Spleen (tissue), 11 donors: ENCODE data around the gene NLK. TPM values are rescaled to one million over a fixed set of nuclear protein-coding genes. Genes with fewer than 3 reads are reported as not detected.

ENCODE experiments used
- DNase-seq: peaks from one replicate; pipeline ENCODE4 v3.0.0-alpha.2; 2020
- H3K27ac ChIP-seq, 8 donors: fragments of 200-600 bp; sonication (generic) in 7 of 8; 1 replicate in 4 of 8; 2 replicates in 4 of 8; pipeline versions ENCODE4 v1.5.0 to v1.8.0; 2016 to 2021; ENCODE audit warnings: inconsistent platforms in 4 of 8, mild to moderate bottlenecking in 4 of 8, moderate library complexity in 1 of 8
- H3K27me3 ChIP-seq, 7 donors: fragments of 200-600 bp; sonication (generic) in 6 of 7; replicated peaks in 1 of 7; 1 replicate in 4 of 7; 2 replicates in 3 of 7; pipeline versions ENCODE4 v1.5.0 to v1.8.0; 2016 to 2021; ENCODE audit warnings: inconsistent platforms in 3 of 7, mild to moderate bottlenecking in 1 of 7
- H3K36me3 ChIP-seq, 6 donors: fragments of 200-600 bp; sonication (generic) in 5 of 6; 1 replicate in 4 of 6; 2 replicates in 2 of 6; pipeline versions ENCODE4 v1.5.0 to v1.8.0; 2016 to 2021; ENCODE audit warnings: inconsistent platforms in 2 of 6
- H3K4me1 ChIP-seq, 6 donors: fragments of 200-600 bp; sonication (generic) in 5 of 6; 1 replicate in 3 of 6; 2 replicates in 3 of 6; pipeline versions ENCODE4 v1.5.0 to v1.8.0; 2016 to 2021; ENCODE audit warnings: inconsistent platforms in 3 of 6
- H3K4me3 ChIP-seq, 8 donors: fragments of 200-600 bp; sonication (generic) in 7 of 8; 1 replicate in 4 of 8; 2 replicates in 4 of 8; pipeline versions ENCODE4 v1.5.0 to v1.8.0; 2016 to 2021; ENCODE audit warnings: inconsistent platforms in 4 of 8, mild to moderate bottlenecking in 4 of 8, moderate library complexity in 2 of 8
- H3K9me3 ChIP-seq, 8 donors: fragments of 200-600 bp; sonication (generic) in 7 of 8; 1 replicate in 4 of 8; 2 replicates in 4 of 8; pipeline versions ENCODE4 v1.5.0 to v1.8.0; 2016 to 2021; ENCODE audit warnings: inconsistent platforms in 4 of 8
- CTCF ChIP-seq, 11 experiments: fragments of 200-600 bp in 7 of 11; fragments of 450-650 bp in 4 of 11; sonication (generic) in 4 of 11; IDR thresholded peaks in 8 of 11; conservative IDR thresholded peaks in 3 of 11; 1 replicate in 7 of 11; 2 replicates in 4 of 11; pipeline versions ENCODE4 v1.4.0 to v1.8.0; 2016 to 2021; ENCODE audit warnings: antibody characterized with exemption in 11 of 11, inconsistent platforms in 4 of 11, mild to moderate bottlenecking in 1 of 11
- POLR2A ChIP-seq, 3 donors: fragments of 450-650 bp; IDR thresholded peaks; one replicate each; pipeline ENCODE4 v1.5.1; 2017; ENCODE audit warnings: antibody characterized with exemption in 3 of 3, mild to moderate bottlenecking in 1 of 3
- POLR2AphosphoS5 ChIP-seq, 3 donors: sonication (generic); formaldehyde crosslinking; IDR thresholded peaks; one replicate each; pipeline ENCODE4 v1.5.1; 2017; ENCODE audit warnings: antibody characterized with exemption in 3 of 3
- WGBS, 5 donors: extraction: QIAGEN DNeasy Blood & Tissue Kit in 3 of 5; methylation state at CpG; one replicate each; pipeline versions ENCODE4 v1.1.5 to v1.1.7; 2013 to 2018; 5-methylcytosine and 5-hydroxymethylcytosine counted together
- intact Hi-C: fragments of 100-400 bp; cut with DNase I; formaldehyde crosslinking; loops from one replicate; pipeline ENCODE4 v1.15.0; 2023; ENCODE audit warnings: low total_unique reads
- polyA plus RNA-seq, 3 donors: library from polyadenylated mRNA; stranded (reverse); fragments of 200-250 nt; gene quantifications; one replicate each; pipeline ENCODE4 v1.2.1, GENCODE V29; 2013
- total RNA-seq, 7 donors: library from RNA; depleted of rRNA in 3 of 7; stranded (reverse); fragments of >200 nt in 3 of 7; fragmentation: NEBNext Ultra II Directional in 4 of 7; extraction: Animal tissue kit (Norgen Biotek cat#: 25700) in 4 of 7; gene quantifications; one replicate each; pipeline versions ENCODE4 v1.1.0 to v1.2.1, GENCODE V29; 2016 to 2021
- donor health status: healthy with polysubstance abuse.
- donor health status: DM: no; HTN: no; CAD: no; lungs with moderate emphysema.
- donor health status: DM: no; HTN: no; CAD: no.
- donor health status: Bipolar disorder and iron deficiency.
- donor health status: healthy.
- donor health status: DM: no; HTN: no; CAD: no.
- donor health status: DM: yes; HTN: yes; CAD: no.

NLK gene
- total and polyA plus RNA-seq, 10 donors: 12.6 to 49.4 (median 34.3) TPM

- H3K27ac ChIP-seq: no peak overlapping the region
- 0 to 56% (median 39%) methylated on average over 1 of the region's 1 CpG for WGBS, 5 donors
- H3K4me1 ChIP-seq: no peaks in the 10 kb centered on the region
- H3K27me3 ChIP-seq: peaks cover 0 to 13% (median 0%) of the 10 kb centered on the region in 7 donors
- intact Hi-C loops: no loop called here
- no peaks in the 10 kb centered on the region for H3K9me3 ChIP-seq
- DNase-seq: no peak
- TF ChIP-seq POLR2AphosphoS5 (IDR thresholded peaks at IDR 0.05) (no peak), CTCF (IDR thresholded peaks at IDR 0.05 in 8 of 11, conservative IDR thresholded peaks at IDR 0.05 in 3 of 11) (no peak), POLR2A (IDR thresholded peaks at IDR 0.05) (no peak)
- no peak overlapping the region for H3K4me3 ChIP-seq
- no peaks in the 10 kb centered on the region for H3K36me3 ChIP-seq
Observed at GRCh38 chr17:27995554-27995953, 46.9 kb upstream of the NLK start.

- Histone ChIP-seq H3K27ac (no peak overlapping the region), H3K4me1 (no peaks in the 10 kb centered on the region), H3K4me3 (no peak overlapping the region), H3K36me3 (no peaks in the 10 kb centered on the region), H3K9me3 (no peaks in the 10 kb centered on the region), H3K27me3 (peaks cover 0 to 13% (median 0%) of the 10 kb centered on the region in 7 donors)
- WGBS, 5 donors: 66 to 73% (median 71%) methylated on average over 12 of the region's 12 CpGs
- intact Hi-C loops: no loop called here
- TF ChIP-seq POLR2AphosphoS5 (IDR thresholded peaks at IDR 0.05): no peak
- TF ChIP-seq CTCF (IDR thresholded peaks at IDR 0.05 in 8 of 11, conservative IDR thresholded peaks at IDR 0.05 in 3 of 11): no peak
- TF ChIP-seq POLR2A (IDR thresholded peaks at IDR 0.05): no peak
- DNase-seq: no peak
Observed at GRCh38 chr17:27996202-27997043, 46.1 kb upstream of the NLK start.

DNA sequence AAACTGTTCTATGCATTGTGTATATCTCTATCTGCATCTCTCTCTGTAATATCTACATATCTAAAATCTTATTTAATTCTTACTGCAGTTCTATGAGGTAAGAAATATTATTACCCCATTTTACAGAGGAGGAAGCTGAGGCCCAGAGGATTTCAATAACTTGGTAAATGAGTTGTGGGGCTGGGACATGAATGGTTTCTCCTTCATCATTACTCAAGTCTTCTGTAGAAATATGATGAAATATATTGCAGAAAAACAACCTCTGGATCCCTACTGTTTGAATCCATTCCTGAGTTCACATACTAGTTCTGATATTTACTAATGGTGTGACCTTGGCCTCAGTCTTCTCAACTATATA, 45.5 kb upstream of the NLK start:
- Histone ChIP-seq H3K9me3 (no peaks in the 10 kb centered on the region), H3K4me3 (no peak overlapping the region), H3K4me1 (no peaks in the 10 kb centered on the region), H3K36me3 (no peaks in the 10 kb centered on the region), H3K27ac (no peak overlapping the region), H3K27me3 (peaks cover 0 to 13% (median 0%) of the 10 kb centered on the region in 7 donors)
- no peak for DNase-seq
- intact Hi-C loops: no loop called here
- TF ChIP-seq POLR2AphosphoS5 (IDR thresholded peaks at IDR 0.05) (no peak), CTCF (IDR thresholded peaks at IDR 0.05 in 8 of 11, conservative IDR thresholded peaks at IDR 0.05 in 3 of 11) (no peak), POLR2A (IDR thresholded peaks at IDR 0.05) (no peak)

DNA sequence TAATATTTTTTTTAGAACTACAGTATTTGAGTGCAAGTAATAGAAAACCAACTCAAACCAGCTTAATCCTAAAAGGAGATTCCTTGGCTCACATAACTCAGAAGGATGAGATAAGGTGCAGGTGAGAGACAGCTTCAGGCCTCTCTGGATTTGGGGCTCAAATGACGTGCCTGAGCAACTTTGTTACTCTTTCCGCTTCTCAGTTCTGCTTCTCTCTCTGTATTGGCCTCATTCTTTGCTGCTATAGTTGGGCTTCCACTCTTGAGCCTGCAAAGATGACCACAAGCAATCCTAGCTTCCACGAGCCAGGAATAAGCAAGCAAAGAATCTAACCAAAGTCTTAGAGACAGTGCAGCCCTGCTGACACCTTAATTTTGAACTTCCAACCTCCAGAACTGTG, 45.0 kb upstream of the NLK start:
- Histone ChIP-seq H3K36me3 (no peaks in the 10 kb centered on the region), H3K9me3 (no peaks in the 10 kb centered on the region), H3K4me1 (no peaks in the 10 kb centered on the region), H3K27ac (no peak overlapping the region), H3K4me3 (no peak overlapping the region), H3K27me3 (peaks cover 0 to 13% (median 0%) of the 10 kb centered on the region in 7 donors)
- no peak for DNase-seq
- intact Hi-C loops: no loop called here
- no peak for TF ChIP-seq POLR2A (IDR thresholded peaks at IDR 0.05)
- TF ChIP-seq CTCF (IDR thresholded peaks at IDR 0.05 in 8 of 11, conservative IDR thresholded peaks at IDR 0.05 in 3 of 11): no peak
- no peak for TF ChIP-seq POLR2AphosphoS5 (IDR thresholded peaks at IDR 0.05)
- WGBS, 5 donors: 73 to 92% (median 89%) methylated on average over 3 of the region's 3 CpGs
